Measurements from ENCODE around the gene APOL5. TPM values are rescaled to one million over a fixed set of nuclear protein-coding genes. Genes with fewer than 3 reads are reported as not detected.
"Not testable (repeated sequence)": the region's sequence is repeated elsewhere in the genome, so short reads cannot be mapped to it uniquely, and the experiment has no call there.

Gene APOL5
- not detected for polyA plus RNA-seq (2012; ENCODE audit: missing spikeins)

- TF ChIP-seq TAF1 (IDR thresholded peaks at IDR 0.05; ENCODE audit: borderline replicate concordance, low read depth, low read length) (no peak), POLR2A (IDR thresholded peaks at IDR 0.05; ENCODE audit: low read depth, low read length) (no peak), POLR2AphosphoS5 (IDR thresholded peaks at IDR 0.05; ENCODE audit: low read depth, low read length) (no peak)
- no peak for DNase-seq (ENCODE audit: insufficient read length)
- no peak for FAIRE-seq
Observed at GRCh38 chr22:35717572-35717971, at the start of gene APOL5. APOL5 (plus strand) TSS chr22:35717872; CDS start chr22:35717872, 0 bp downstream.

- DNase-seq (ENCODE audit: insufficient read length) (no peak), FAIRE-seq (no peak)
- TF ChIP-seq POLR2A (IDR thresholded peaks at IDR 0.05; ENCODE audit: low read depth, low read length) (no peak), TAF1 (IDR thresholded peaks at IDR 0.05; ENCODE audit: borderline replicate concordance, low read depth, low read length) (no peak), POLR2AphosphoS5 (IDR thresholded peaks at IDR 0.05; ENCODE audit: low read depth, low read length) (no peak)
Observed at GRCh38 chr22:35674335-35674734, 43.3 kb upstream of the APOL5 start.

- DNase-seq (ENCODE audit: insufficient read length); FAIRE-seq: not testable (repeated sequence)
Observed at GRCh38 chr22:35676065-35676464, 41.6 kb upstream of the APOL5 start.

- TF ChIP-seq POLR2AphosphoS5 (IDR thresholded peaks at IDR 0.05; ENCODE audit: low read depth, low read length) (no peak), TAF1 (IDR thresholded peaks at IDR 0.05; ENCODE audit: borderline replicate concordance, low read depth, low read length) (no peak), POLR2A (IDR thresholded peaks at IDR 0.05; ENCODE audit: low read depth, low read length) (no peak)
- DNase-seq (ENCODE audit: insufficient read length) (no peak), FAIRE-seq (no peak)
Observed at GRCh38 chr22:35677460-35678187, 40.0 kb upstream of the APOL5 start.

GRCh38 chr22:35678836-35679235 is 38.8 kb upstream of the APOL5 start:
- no peak for TF ChIP-seq TAF1 (IDR thresholded peaks at IDR 0.05; ENCODE audit: borderline replicate concordance, low read depth, low read length)
- TF ChIP-seq POLR2AphosphoS5 (IDR thresholded peaks at IDR 0.05; ENCODE audit: low read depth, low read length): no peak
- no peak for TF ChIP-seq POLR2A (IDR thresholded peaks at IDR 0.05; ENCODE audit: low read depth, low read length)
- DNase-seq (ENCODE audit: insufficient read length): no peak

GRCh38 chr22:35679492-35679891 is 38.2 kb upstream of the APOL5 start:
- FAIRE-seq: peak; percentile 42
- DNase-seq (ENCODE audit: insufficient read length): not testable (repeated sequence)

More at GRCh38 chr22:35678836-35679235, 38.8 kb upstream of the APOL5 start:
- FAIRE-seq: no peak

GRCh38 chr22:35681454-35682052 is 36.1 kb upstream of the APOL5 start:
- no peak for DNase-seq (ENCODE audit: insufficient read length)
- FAIRE-seq: no peak
- TF ChIP-seq POLR2A (IDR thresholded peaks at IDR 0.05; ENCODE audit: low read depth, low read length): no peak
- no peak for TF ChIP-seq TAF1 (IDR thresholded peaks at IDR 0.05; ENCODE audit: borderline replicate concordance, low read depth, low read length)
- no peak for TF ChIP-seq POLR2AphosphoS5 (IDR thresholded peaks at IDR 0.05; ENCODE audit: low read depth, low read length)

- FAIRE-seq (no peak), DNase-seq (ENCODE audit: insufficient read length) (no peak)
- TF ChIP-seq POLR2A (IDR thresholded peaks at IDR 0.05; ENCODE audit: low read depth, low read length) (no peak), TAF1 (IDR thresholded peaks at IDR 0.05; ENCODE audit: borderline replicate concordance, low read depth, low read length) (no peak), POLR2AphosphoS5 (IDR thresholded peaks at IDR 0.05; ENCODE audit: low read depth, low read length) (no peak)
Observed at GRCh38 chr22:35683560-35683959, 34.1 kb upstream of the APOL5 start.

- no peak for TF ChIP-seq POLR2AphosphoS5 (IDR thresholded peaks at IDR 0.05; ENCODE audit: low read depth, low read length)
- no peak for TF ChIP-seq POLR2A (IDR thresholded peaks at IDR 0.05; ENCODE audit: low read depth, low read length)
Observed at GRCh38 chr22:35684270-35684700, 33.4 kb upstream of the APOL5 start.

GRCh38 chr22:35684732-35685131 is 32.9 kb upstream of the APOL5 start:
- DNase-seq (ENCODE audit: insufficient read length) (no peak), FAIRE-seq (no peak)
- no peak for TF ChIP-seq POLR2AphosphoS5 (IDR thresholded peaks at IDR 0.05; ENCODE audit: low read depth, low read length)
- no peak for TF ChIP-seq POLR2A (IDR thresholded peaks at IDR 0.05; ENCODE audit: low read depth, low read length)
- TF ChIP-seq TAF1 (IDR thresholded peaks at IDR 0.05; ENCODE audit: borderline replicate concordance, low read depth, low read length): no peak

More at GRCh38 chr22:35684270-35684700, 33.4 kb upstream of the APOL5 start:
- no peak for FAIRE-seq
- DNase-seq (ENCODE audit: insufficient read length): no peak

GRCh38 chr22:35685731-35686130 is 31.9 kb upstream of the APOL5 start:
- no peak for TF ChIP-seq TAF1 (IDR thresholded peaks at IDR 0.05; ENCODE audit: borderline replicate concordance, low read depth, low read length)
- FAIRE-seq (no peak), DNase-seq (ENCODE audit: insufficient read length) (no peak)

GRCh38 chr22:35686298-35686697 is 31.4 kb upstream of the APOL5 start:
- DNase-seq (ENCODE audit: insufficient read length) (no peak), FAIRE-seq (peak; percentile 78)
- TF ChIP-seq POLR2AphosphoS5 (IDR thresholded peaks at IDR 0.05; ENCODE audit: low read depth, low read length) (no peak), POLR2A (IDR thresholded peaks at IDR 0.05; ENCODE audit: low read depth, low read length) (no peak), TAF1 (IDR thresholded peaks at IDR 0.05; ENCODE audit: borderline replicate concordance, low read depth, low read length) (no peak)
